OCI-LY3 (cell line): Measurements from ENCODE around the gene RABAC1.

Source experiments
- H2AFZ ChIP-seq: fragments of 200-600, 300-600 bp; shearing (Covaris generic); 2 replicates; pipeline ENCODE4 v1.6.0; 2014; ENCODE audit warnings: antibody characterized with exemption, low read depth, low read length
- H3K27ac ChIP-seq: fragments of 200-600, 300-600 bp; sonication (generic); 2 replicates; pipeline ENCODE4 v1.5.1; 2014; ENCODE audit warnings: mild to moderate bottlenecking, low read length, moderate library complexity, mixed read lengths
- H3K27me3 ChIP-seq: fragments of 200-600, 300-600 bp; sonication (generic); 2 replicates; pipeline ENCODE4 v1.6.1; 2014; ENCODE audit warnings: low read depth, low read length, mixed read lengths
- H3K36me3 ChIP-seq: fragments of 200-600, 300-600 bp; sonication (generic); replicated peaks from 2 replicates; pipeline ENCODE3; 2014; ENCODE audit warnings: low read depth, low read length, mixed read lengths
- H3K4me1 ChIP-seq: fragments of 300-600, 200-600 bp; sonication (generic); 2 replicates; pipeline ENCODE4 v1.6.1; 2014; ENCODE audit warnings: low read length, mixed read lengths
- H3K4me2 ChIP-seq: fragments of 200-600, 300-600 bp; sonication (generic); 2 replicates; pipeline ENCODE4 v1.6.1; 2014; ENCODE audit warnings: low read length, mixed read lengths
- H3K4me3 ChIP-seq: fragments of 300-600, 200-600 bp; sonication (generic); 2 replicates; pipeline ENCODE4 v1.5.1; 2014; ENCODE audit warnings: antibody characterized with exemption, mild to moderate bottlenecking, low read length, moderate library complexity
- H3K79me2 ChIP-seq: fragments of 300-600, 200-600 bp; shearing (Covaris generic); 2 replicates; pipeline ENCODE4 v1.6.1; 2014; ENCODE audit warnings: mild to moderate bottlenecking, low read length, mixed read lengths
- H3K9ac ChIP-seq: fragments of 300-600, 200-600 bp; shearing (Covaris generic); 2 replicates; pipeline ENCODE4 v1.6.0; 2014; ENCODE audit warnings: mild to moderate bottlenecking, low read length, moderate library complexity
- H3K9me3 ChIP-seq: fragments of 200-600, 300-600 bp; shearing (Covaris generic); 2 replicates; pipeline ENCODE4 v1.6.1; 2014; ENCODE audit warnings: low read length, mixed read lengths; ENCODE audit not compliant: insufficient read depth
- H4K20me1 ChIP-seq: fragments of 200-600, 300-600 bp; sonication (generic); 2 replicates; pipeline ENCODE4 v1.6.1; 2016; ENCODE audit warnings: low read length, mixed read lengths; ENCODE audit not compliant: insufficient read depth
- CTCF ChIP-seq: fragments of 200-600, 300-600 bp; sonication (generic); IDR thresholded peaks from 2 replicates; pipeline ENCODE4 v1.5.1; 2014; ENCODE audit warnings: antibody characterized with exemption, low read length, low read depth
- EZH2phosphoT487 ChIP-seq: fragments of 200-600 bp; shearing (Covaris generic); IDR thresholded peaks from 2 replicates; pipeline ENCODE4 v1.6.1; 2018; ENCODE audit warnings: antibody characterized with exemption, mixed run types, low read depth

The RABAC1 gene

DNA sequence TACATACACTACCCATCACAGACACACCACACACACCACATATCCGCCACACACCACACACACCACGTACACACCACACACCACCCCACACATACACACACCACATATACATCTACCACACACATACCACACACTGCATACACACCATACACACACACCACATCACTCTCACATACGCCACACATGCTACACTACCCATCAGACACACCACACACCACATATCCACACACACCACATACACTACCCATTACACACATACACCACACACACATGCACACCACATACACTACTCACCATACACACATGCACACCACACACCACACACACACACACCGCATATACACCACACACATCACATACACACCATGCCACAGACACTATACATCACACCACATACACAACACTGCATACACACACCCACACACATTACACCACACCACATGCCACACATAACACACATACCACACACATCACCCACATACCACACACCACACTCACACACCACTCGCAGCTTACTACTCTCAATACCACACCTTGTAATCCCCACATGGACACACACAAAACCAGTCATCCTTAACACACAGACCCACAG lies 40.4 kb downstream of the RABAC1 start:
- H4K20me1 ChIP-seq, result no peaks in the 10 kb centered on the region
- H2AFZ ChIP-seq, result no peak overlapping the region
- no peaks in the 10 kb centered on the region for H3K36me3 ChIP-seq
- H3K4me2 ChIP-seq, result no peak overlapping the region
- H3K9ac ChIP-seq, result no peak overlapping the region
- H3K27ac ChIP-seq, result no peak overlapping the region
- TF ChIP-seq CTCF (no peak), EZH2phosphoT487 (no peak)
- 0 out of 2 replicates have a peak, but pooled peaks cover 6% of the 10 kb centered on the region for H3K27me3 ChIP-seq
- no peaks in the 10 kb centered on the region for H3K9me3 ChIP-seq
- peaks cover 13% of the 10 kb centered on the region for H3K4me1 ChIP-seq
- no peak overlapping the region for H3K4me3 ChIP-seq
- no peaks in the 10 kb centered on the region for H3K79me2 ChIP-seq

GRCh38 chr19:41918095-41918494 lies 41.0 kb downstream of the RABAC1 start:
- H3K4me2 ChIP-seq, result no peak overlapping the region
- H2AFZ ChIP-seq, result no peak overlapping the region
- H3K9me3 ChIP-seq, result no peaks in the 10 kb centered on the region
- H3K27me3 ChIP-seq, result 0 out of 2 replicates have a peak, but pooled peaks cover 4% of the 10 kb centered on the region
- H3K9ac ChIP-seq, result no peak overlapping the region
- peaks cover 8% of the 10 kb centered on the region for H3K4me1 ChIP-seq
- H4K20me1 ChIP-seq, result no peaks in the 10 kb centered on the region
- H3K36me3 ChIP-seq, result no peaks in the 10 kb centered on the region
- H3K4me3 ChIP-seq, result no peak overlapping the region
- TF ChIP-seq CTCF, result no peak
- TF ChIP-seq EZH2phosphoT487, result no peak
- H3K79me2 ChIP-seq, result no peaks in the 10 kb centered on the region
- H3K27ac ChIP-seq, result no peak overlapping the region

DNA sequence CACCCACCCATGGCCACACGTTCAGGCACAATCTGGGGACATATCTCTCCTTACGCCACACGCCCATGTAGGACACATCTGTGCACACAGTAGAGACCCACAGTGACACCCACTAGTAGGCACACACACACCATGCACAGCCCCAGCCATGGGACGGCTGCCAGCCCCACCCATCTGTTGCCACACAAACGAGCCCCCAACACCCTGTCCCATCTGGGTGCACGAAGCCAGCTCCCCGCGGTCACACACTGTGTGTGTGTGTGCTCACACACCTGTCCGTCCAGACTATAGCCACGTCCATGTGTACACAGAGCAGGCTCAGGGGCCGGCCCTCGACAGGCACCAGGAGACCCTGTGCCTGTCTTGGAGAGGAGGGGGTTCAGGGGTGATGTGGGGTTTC lies 41.4 kb downstream of the RABAC1 start:
- H3K27ac ChIP-seq, result no peak overlapping the region
- H3K4me1 ChIP-seq, result peaks cover 5% of the 10 kb centered on the region; the same call in 1 of the 2 replicates
- no peak for TF ChIP-seq CTCF
- no peak overlapping the region for H3K4me3 ChIP-seq
- no peaks in the 10 kb centered on the region for H4K20me1 ChIP-seq
- H3K9ac ChIP-seq, result no peak overlapping the region
- no peaks in the 10 kb centered on the region for H3K36me3 ChIP-seq
- H3K4me2 ChIP-seq, result no peak overlapping the region
- H3K9me3 ChIP-seq, result no peaks in the 10 kb centered on the region
- no peak overlapping the region for H2AFZ ChIP-seq
- H3K27me3 ChIP-seq, result 0 out of 2 replicates have a peak, but pooled peaks cover under 1% of the 10 kb centered on the region
- no peaks in the 10 kb centered on the region for H3K79me2 ChIP-seq

GRCh38 chr19:41915776-41916414 lies 43.2 kb downstream of the RABAC1 start:
- no peak for TF ChIP-seq CTCF
- no peak for TF ChIP-seq EZH2phosphoT487

More at GRCh38 chr19:41915776-41916414, 43.2 kb downstream of the RABAC1 start:
- Histone ChIP-seq H3K79me2 (no peaks in the 10 kb centered on the region), H3K4me3 (no peak overlapping the region), H4K20me1 (no peaks in the 10 kb centered on the region), H3K27me3 (no peaks in the 10 kb centered on the region), H3K36me3 (no peaks in the 10 kb centered on the region), H3K4me2 (no peak overlapping the region), H2AFZ (no peak overlapping the region), H3K4me1 (no peaks in the 10 kb centered on the region), H3K9ac (no peak overlapping the region), H3K27ac (no peak overlapping the region), H3K9me3 (no peaks in the 10 kb centered on the region)
